NCI-H187 (cell line): ENCODE results near the gene NIM1K.
"Not testable (repeated sequence)": the region's sequence is repeated elsewhere in the genome, so short reads cannot be mapped to it uniquely, and the experiment has no call there.

ENCODE experiments used
- DNase-seq, 2 experiments: peaks; one replicate each; lab custom pipeline; 2025; lab: John Stamatoyannopoulos, UW

NIM1K gene

GRCh38 chr5:43313854-43314457 lies 121.9 kb downstream of the NIM1K start:
- no peak for DNase-seq

- DNase-seq: no peak
Measured at GRCh38 chr5:43314724-43315123, 122.7 kb downstream of the NIM1K start.

DNA sequence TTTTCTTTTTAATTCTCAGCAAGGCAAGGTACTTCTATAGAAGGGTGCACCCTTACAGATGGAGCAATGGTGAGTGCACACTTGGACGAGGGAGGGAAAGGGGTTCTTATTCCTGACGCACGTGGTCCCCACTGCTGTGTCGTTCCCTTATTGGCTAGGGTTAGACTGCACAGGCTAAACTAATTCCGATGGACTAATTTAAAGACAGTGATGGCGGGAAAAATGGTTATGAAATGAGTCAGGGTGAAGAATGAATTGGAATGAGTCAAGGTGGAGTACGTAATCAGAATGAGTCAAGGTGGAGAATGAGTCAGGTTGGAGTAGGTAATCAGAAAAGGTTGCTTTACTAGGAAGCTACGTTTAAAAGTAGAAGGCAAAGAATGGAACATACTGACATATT lies 123.2 kb downstream of the NIM1K start:
- DNase-seq: no peak

DNA sequence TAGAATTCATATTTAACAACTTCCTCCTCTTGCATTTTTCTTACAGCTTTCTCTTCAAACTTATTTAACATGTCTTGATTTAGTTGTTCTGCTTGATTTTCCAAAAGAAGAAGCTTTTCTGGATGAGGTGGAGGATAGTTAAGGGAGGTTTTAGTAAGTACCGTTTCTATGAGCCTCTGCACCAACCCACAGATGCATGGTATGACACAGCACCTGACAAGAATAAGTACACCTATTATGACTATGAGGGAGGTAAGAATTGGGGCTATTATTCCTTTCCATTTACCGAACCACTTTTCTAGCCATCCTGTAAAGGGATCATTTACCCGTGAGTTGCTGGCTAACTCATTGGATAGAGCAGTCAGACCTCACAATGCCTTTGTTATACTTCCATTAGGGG lies 123.7 kb downstream of the NIM1K start:
- DNase-seq: no peak

DNA sequence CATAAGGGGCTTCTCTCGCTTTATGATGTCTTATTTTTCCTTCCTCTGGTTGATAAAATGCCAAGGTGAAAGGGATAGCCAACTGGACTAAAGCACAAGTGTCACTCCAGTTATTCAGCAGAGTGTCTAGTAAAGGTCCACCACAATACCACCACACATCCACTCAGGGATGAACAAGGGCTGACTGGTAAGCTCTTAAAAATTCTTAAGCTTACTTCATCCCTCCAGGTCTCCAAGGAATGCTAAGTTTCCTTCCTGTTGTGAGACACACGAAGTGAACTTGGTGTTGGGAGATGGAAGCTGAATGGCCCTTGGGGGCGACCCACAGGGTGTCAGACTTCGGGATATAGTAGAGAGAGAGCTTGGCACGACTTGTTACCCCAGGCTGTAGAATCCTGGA lies 124.4 kb downstream of the NIM1K start:
- no peak for DNase-seq

DNA sequence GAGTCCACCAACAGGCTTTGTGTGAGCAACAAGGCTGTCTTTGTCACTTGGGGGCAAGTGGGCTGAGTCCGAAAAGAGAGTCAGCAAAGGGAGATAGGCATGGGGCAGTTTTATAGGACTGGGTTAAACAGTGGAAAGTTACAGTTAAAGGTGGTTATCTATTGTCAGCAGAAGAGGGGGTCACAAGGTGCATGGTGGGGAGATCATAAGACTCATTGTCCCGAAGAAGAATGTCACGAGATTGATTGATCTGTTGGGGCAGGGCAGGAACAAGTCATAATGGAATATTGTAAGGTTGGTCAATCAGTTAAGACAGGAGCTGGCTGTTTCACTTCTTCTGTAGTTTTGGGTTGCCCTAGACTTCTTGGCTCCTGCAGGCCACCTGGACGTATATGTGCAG lies 128.8 kb downstream of the NIM1K start:
- no peak for DNase-seq

DNA sequence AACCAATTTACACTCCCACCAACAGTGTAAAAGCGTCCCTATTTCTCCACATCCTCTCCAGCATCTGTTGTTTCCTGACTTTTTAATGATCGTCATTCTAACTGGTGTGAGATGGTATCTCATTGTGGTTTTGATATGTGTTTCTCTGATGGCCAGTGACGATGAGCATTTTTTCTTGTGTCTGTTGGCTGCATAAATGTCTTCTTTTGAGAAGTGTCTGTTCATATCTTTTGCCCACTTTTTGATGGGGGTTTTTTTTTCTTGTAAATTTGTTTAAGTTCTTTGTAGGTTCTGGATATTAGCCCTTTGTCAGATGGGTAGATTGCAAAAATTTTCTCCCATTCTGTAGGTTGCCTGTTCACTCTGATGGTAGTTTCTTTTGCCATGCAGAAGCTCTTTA lies 131.5 kb downstream of the NIM1K start:
- DNase-seq: not testable (repeated sequence)

DNA sequence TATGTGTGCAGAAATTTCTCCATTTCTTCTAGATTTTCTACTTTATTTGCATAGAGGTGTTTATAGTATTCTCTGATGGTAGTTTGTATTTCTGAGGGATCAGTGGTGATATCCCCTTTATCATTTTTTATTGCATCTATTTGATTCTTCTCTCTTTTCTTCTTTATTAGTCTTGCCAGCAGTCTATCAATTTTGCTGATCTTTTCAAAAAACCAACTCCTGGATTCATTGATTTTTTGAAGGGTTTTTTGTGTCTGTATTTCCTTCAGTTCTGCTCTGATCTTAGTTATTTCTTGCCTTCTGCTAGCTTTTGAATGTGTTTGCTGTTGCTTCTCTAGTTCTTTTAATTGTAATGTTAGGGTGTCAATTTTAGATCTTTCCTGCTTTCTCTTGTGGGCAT lies 133.6 kb downstream of the NIM1K start:
- DNase-seq: not testable (repeated sequence)
